Measurements from ENCODE around the gene TYW3.
"Not testable (repeated sequence)": the region's sequence is repeated elsewhere in the genome, so short reads cannot be mapped to it uniquely, and the experiment has no call there.

TYW3 gene

GRCh38 chr1:74732071-74732946 lies 643 bp upstream of the TYW3 start:
- DNase-seq = not testable (repeated sequence)

GRCh38 chr1:74733604-74734484 lies 892 bp downstream of the TYW3 start:
- peak in 1 of 4 experiments; percentile 6 for DNase-seq

GRCh38 chr1:74737333-74737732 lies 4.4 kb downstream of the TYW3 start:
- DNase-seq = no peak

- DNase-seq = not testable (repeated sequence)
Observed at GRCh38 chr1:74740307-74740980, 7.5 kb downstream of the TYW3 start.

- not testable (repeated sequence) for DNase-seq
Observed at GRCh38 chr1:74745247-74745646, 12.3 kb downstream of the TYW3 start.

GRCh38 chr1:74748960-74749359 lies 16.0 kb downstream of the TYW3 start:
- no peak for DNase-seq

GRCh38 chr1:74753104-74753503 lies 20.2 kb downstream of the TYW3 start:
- no peak for DNase-seq

- DNase-seq = no peak
Observed at GRCh38 chr1:74755475-74755874, 22.5 kb downstream of the TYW3 start.

- not testable (repeated sequence) for DNase-seq
Observed at GRCh38 chr1:74756650-74757049, 23.7 kb downstream of the TYW3 start.

- no peak for DNase-seq
Observed at GRCh38 chr1:74763807-74764206, 30.9 kb downstream of the TYW3 start.

GRCh38 chr1:74766579-74766978 lies 33.6 kb downstream of the TYW3 start:
- DNase-seq = no peak

- DNase-seq = no peak
Observed at GRCh38 chr1:74767490-74767889, 34.5 kb downstream of the TYW3 start.

- DNase-seq = no peak
Observed at GRCh38 chr1:74771913-74772515, 39.1 kb downstream of the TYW3 start.

GRCh38 chr1:74772945-74773344 lies 40.0 kb downstream of the TYW3 start:
- DNase-seq = no peak

- DNase-seq = no peak
Observed at GRCh38 chr1:74773582-74773981, 40.6 kb downstream of the TYW3 start.

GRCh38 chr1:74775735-74776134 lies 42.8 kb downstream of the TYW3 start:
- DNase-seq = no peak

- no peak for DNase-seq
Observed at GRCh38 chr1:74777525-74777924, 44.6 kb downstream of the TYW3 start.

GRCh38 chr1:74779750-74780149 lies 46.8 kb downstream of the TYW3 start:
- DNase-seq = no peak

- no peak for DNase-seq
Observed at GRCh38 chr1:74780594-74780993, 47.6 kb downstream of the TYW3 start.

GRCh38 chr1:74785944-74786343 lies 53.0 kb downstream of the TYW3 start:
- DNase-seq = no peak

GRCh38 chr1:74790453-74790852 lies 57.5 kb downstream of the TYW3 start:
- no peak for DNase-seq

- DNase-seq = no peak
Observed at GRCh38 chr1:74791491-74791890, 58.5 kb downstream of the TYW3 start.
